OCI-LY7 (cell line): ENCODE measurements around the gene IQGAP3. TPM values are rescaled to one million over a fixed set of nuclear protein-coding genes. Genes with fewer than 3 reads are reported as not detected.

Source experiments
- Bru-seq: library from RNA; stranded (reverse); fragments of 400-500 nt; gene quantifications from one replicate; lab custom pipeline; 2021; lab: Mats Ljungman, UMichigan
- BruChase-seq, 2 experiments: library from RNA; stranded (reverse); fragments of 400-500 nt; gene quantifications; one replicate each; lab custom pipeline; 2021; lab: Mats Ljungman, UMichigan
- BruUV-seq: library from RNA; stranded (reverse); fragments of 400-500 nt; replicated peaks from 2 replicates; lab custom pipeline; 2021; lab: Mats Ljungman, UMichigan
- CTCF ChIA-PET: fragments of 300-600 bp; sonication (Branson Sonifier 250); formaldehyde crosslinking; loops from one replicate; lab custom pipeline; 2022; ENCODE audit warnings: antibody characterized with exemption; ENCODE audit not compliant: unreplicated experiment; lab: Charles Lee
- POLR2A ChIA-PET: fragments of 300-600 bp; sonication (Branson Sonifier 250); formaldehyde crosslinking; loops from one replicate; lab custom pipeline; 2022; ENCODE audit warnings: antibody characterized with exemption; lab: Charles Lee
- DNase-seq: peaks from one replicate; pipeline ENCODE4 v3.0.0-alpha.2; 2015; ENCODE audit warnings: low spot score
- H2AFZ ChIP-seq: fragments of 200-600 bp; sonication (generic), shearing (Covaris generic); 2 replicates; pipeline ENCODE4 v1.6.1; 2014; ENCODE audit warnings: mild to moderate bottlenecking, antibody characterized with exemption, low read length, moderate library complexity
- H3K27ac ChIP-seq: fragments of 200-600 bp; sonication (generic); 2 replicates; pipeline ENCODE4 v1.5.1; 2014; ENCODE audit warnings: mixed run types, low read depth, mild to moderate bottlenecking, moderate library complexity, low read length, inconsistent platforms; ENCODE audit not compliant: poor library complexity, severe bottlenecking
- H3K36me3 ChIP-seq: fragments of 200-600 bp; sonication (generic); 2 replicates; pipeline ENCODE4 v1.6.1; 2014; ENCODE audit warnings: mild to moderate bottlenecking, antibody characterized with exemption, low read length, moderate library complexity, mixed read lengths; ENCODE audit not compliant: insufficient read depth
- H3K4me1 ChIP-seq: fragments of 200-600 bp; sonication (generic); 2 replicates; pipeline ENCODE4 v1.5.1; 2014; ENCODE audit warnings: mild to moderate bottlenecking, low read length; ENCODE audit not compliant: insufficient read depth, poor library complexity, severe bottlenecking
- H3K4me2 ChIP-seq: fragments of 200-600 bp; sonication (generic); 2 replicates; pipeline ENCODE4 v1.6.1; 2014; ENCODE audit warnings: mild to moderate bottlenecking, low read length
- H3K4me3 ChIP-seq: fragments of 200-600 bp; sonication (generic); 2 replicates; pipeline ENCODE4 v1.5.1; 2014; ENCODE audit warnings: mild to moderate bottlenecking, low read depth, low read length; ENCODE audit not compliant: poor library complexity, severe bottlenecking
- H3K79me2 ChIP-seq: fragments of 200-600 bp; sonication (generic); 2 replicates; pipeline ENCODE4 v1.6.1; 2016; ENCODE audit warnings: low read depth, mild to moderate bottlenecking, low read length, moderate library complexity, mixed read lengths; ENCODE audit not compliant: insufficient read depth
- H3K9me2 ChIP-seq: fragments of 200-600 bp; sonication (generic); 2 replicates; pipeline ENCODE4 v1.6.1; 2016; ENCODE audit warnings: mild to moderate bottlenecking, low read length, mixed read lengths; ENCODE audit not compliant: insufficient read depth
- H3K9me3 ChIP-seq: fragments of 200-600 bp; sonication (generic); 2 replicates; pipeline ENCODE4 v1.6.1; 2014; ENCODE audit warnings: mild to moderate bottlenecking, mixed run types, low read length, mixed read lengths
- H4K20me1 ChIP-seq: fragments of 200-600 bp; sonication (generic); 2 replicates; pipeline ENCODE4 v1.6.1; 2014; ENCODE audit warnings: mild to moderate bottlenecking, antibody characterized with exemption, low read length, moderate library complexity, mixed read lengths; ENCODE audit not compliant: insufficient read depth
- EZH2phosphoT487 ChIP-seq: fragments of 200-600 bp; sonication (generic); IDR thresholded peaks from 2 replicates; pipeline ENCODE4 v1.6.1; 2018; ENCODE audit warnings: low read depth, borderline replicate concordance, mild to moderate bottlenecking, mixed run types, antibody characterized with exemption, low read length, moderate library complexity, mixed read lengths
- intact Hi-C: fragments of 100-400 bp; cut with micrococcal nuclease; formaldehyde crosslinking; loops from one replicate; pipeline ENCODE4 v1.10.0; 2022; ENCODE audit not compliant: unreplicated experiment
- long read RNA-seq: library from polyadenylated mRNA; stranded (forward); transcript quantifications from one replicate; pipeline ENCODE4 v2.0.0, GENCODE V29; 2022
- total RNA-seq, 2 experiments: library from RNA; depleted of rRNA in 1 of 2; stranded (reverse); fragments of >200 nt in 1 of 2; shearing (Covaris generic) in 1 of 2; gene quantifications; 2 replicates each; pipeline ENCODE4 v1.2.3, GENCODE V29; 2014 to 2022
- TF ChIP-seq, protein P1 (sequence below): fragments of 200-600 bp; sonication (generic); conservative IDR thresholded peaks from 2 replicates; pipeline ENCODE4 v1.5.1; 2014; ENCODE audit warnings: mild to moderate bottlenecking, antibody characterized with exemption, low read length, moderate library complexity, mixed read lengths

The IQGAP3 gene
- 22.4 and 26.1 TPM in 2 replicates for total RNA-seq (2014; rRNA removed; shearing (Covaris generic))
- total RNA-seq (2022) = 28.7 and 37.1 TPM in 2 replicates
- percentile 58 among the genes with signal in this experiment for Bru-seq, nascent RNA
- percentile 67 among the genes with signal in this experiment for BruChase-seq, experiment 1, labeled RNA remaining after a 6-hour chase
- BruChase-seq, experiment 2, labeled RNA remaining after a 2-hour chase = percentile 66 among the genes with signal in this experiment
- long read RNA-seq, full-length matches to known transcripts = 1 of 11 reads
- long read RNA-seq, partial matches to known transcripts = 3 of 11 reads
- long read RNA-seq, other reads (novel, unspliced or antisense) = 7 of 11 reads

GRCh38 chr1:156571919-156572662 lies at the start of gene IQGAP3:
IQGAP3 (minus strand) TSS chr1:156572565; CDS start chr1:156572529, 36 bp downstream.
- peak within 1 kb of the TSS; percentile 62; the same call in 1 of the 2 replicates for H2AFZ ChIP-seq
- H3K9me2 ChIP-seq = no peaks in the 10 kb centered on the region
- peak; percentile 76 for DNase-seq
- H3K27ac ChIP-seq = no peak within 1 kb of the TSS
- H3K4me1 ChIP-seq = peaks cover 16% of the 10 kb centered on the region
- no peak for TF ChIP-seq EZH2phosphoT487
- TF ChIP-seq, protein P1, sequence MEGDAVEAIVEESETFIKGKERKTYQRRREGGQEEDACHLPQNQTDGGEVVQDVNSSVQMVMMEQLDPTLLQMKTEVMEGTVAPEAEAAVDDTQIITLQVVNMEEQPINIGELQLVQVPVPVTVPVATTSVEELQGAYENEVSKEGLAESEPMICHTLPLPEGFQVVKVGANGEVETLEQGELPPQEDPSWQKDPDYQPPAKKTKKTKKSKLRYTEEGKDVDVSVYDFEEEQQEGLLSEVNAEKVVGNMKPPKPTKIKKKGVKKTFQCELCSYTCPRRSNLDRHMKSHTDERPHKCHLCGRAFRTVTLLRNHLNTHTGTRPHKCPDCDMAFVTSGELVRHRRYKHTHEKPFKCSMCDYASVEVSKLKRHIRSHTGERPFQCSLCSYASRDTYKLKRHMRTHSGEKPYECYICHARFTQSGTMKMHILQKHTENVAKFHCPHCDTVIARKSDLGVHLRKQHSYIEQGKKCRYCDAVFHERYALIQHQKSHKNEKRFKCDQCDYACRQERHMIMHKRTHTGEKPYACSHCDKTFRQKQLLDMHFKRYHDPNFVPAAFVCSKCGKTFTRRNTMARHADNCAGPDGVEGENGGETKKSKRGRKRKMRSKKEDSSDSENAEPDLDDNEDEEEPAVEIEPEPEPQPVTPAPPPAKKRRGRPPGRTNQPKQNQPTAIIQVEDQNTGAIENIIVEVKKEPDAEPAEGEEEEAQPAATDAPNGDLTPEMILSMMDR = no peak
- H3K79me2 ChIP-seq = no peaks in the 10 kb centered on the region
- H4K20me1 ChIP-seq = no peaks in the 10 kb centered on the region
- peaks cover 9% of the 10 kb centered on the region for H3K36me3 ChIP-seq
- intact Hi-C loops = no loop called here
- TSS peak; percentile 76 for BruUV-seq
- CTCF ChIA-PET = interaction anchor here (1.1 kb wide), 1 partner anchor 10 kb away, joined by 3 read pairs; no protein-coding TSS in a partner anchor
- H3K9me3 ChIP-seq = no peaks in the 10 kb centered on the region
- peak within 1 kb of the TSS; percentile 78 for H3K4me2 ChIP-seq
- POLR2A ChIA-PET = interaction anchor here (0.6 to 1.2 kb wide), 2 partner anchors 10 to 393 kb away, joined by 3 to 5 read pairs; no protein-coding TSS in a partner anchor
- peak within 1 kb of the TSS; percentile 75 for H3K4me3 ChIP-seq

GRCh38 chr1:156619582-156619955 lies 47.2 kb upstream of the IQGAP3 start:
- Histone ChIP-seq H2AFZ (no peak overlapping the region), H3K4me3 (no peak overlapping the region), H3K4me2 (no peak overlapping the region), H3K36me3 (no peaks in the 10 kb centered on the region), H3K27ac (no peak overlapping the region), H4K20me1 (no peaks in the 10 kb centered on the region), H3K4me1 (no peaks in the 10 kb centered on the region), H3K79me2 (no peaks in the 10 kb centered on the region), H3K9me2 (no peaks in the 10 kb centered on the region), H3K9me3 (no peaks in the 10 kb centered on the region)
- ChIA-PET POLR2A (no interaction called here), CTCF (interaction anchor here (1.2 kb wide), 1 partner anchor 11 kb away, joined by 4 read pairs; no protein-coding TSS in a partner anchor)
- intact Hi-C loops = no loop called here
- no TSS peak for BruUV-seq
- DNase-seq = no peak
- no peak for TF ChIP-seq EZH2phosphoT487
- TF ChIP-seq, protein P1 = no peak; the same call in 1 of the 2 replicates
